ENCODE measurements around the gene GPR68.

DNA sequence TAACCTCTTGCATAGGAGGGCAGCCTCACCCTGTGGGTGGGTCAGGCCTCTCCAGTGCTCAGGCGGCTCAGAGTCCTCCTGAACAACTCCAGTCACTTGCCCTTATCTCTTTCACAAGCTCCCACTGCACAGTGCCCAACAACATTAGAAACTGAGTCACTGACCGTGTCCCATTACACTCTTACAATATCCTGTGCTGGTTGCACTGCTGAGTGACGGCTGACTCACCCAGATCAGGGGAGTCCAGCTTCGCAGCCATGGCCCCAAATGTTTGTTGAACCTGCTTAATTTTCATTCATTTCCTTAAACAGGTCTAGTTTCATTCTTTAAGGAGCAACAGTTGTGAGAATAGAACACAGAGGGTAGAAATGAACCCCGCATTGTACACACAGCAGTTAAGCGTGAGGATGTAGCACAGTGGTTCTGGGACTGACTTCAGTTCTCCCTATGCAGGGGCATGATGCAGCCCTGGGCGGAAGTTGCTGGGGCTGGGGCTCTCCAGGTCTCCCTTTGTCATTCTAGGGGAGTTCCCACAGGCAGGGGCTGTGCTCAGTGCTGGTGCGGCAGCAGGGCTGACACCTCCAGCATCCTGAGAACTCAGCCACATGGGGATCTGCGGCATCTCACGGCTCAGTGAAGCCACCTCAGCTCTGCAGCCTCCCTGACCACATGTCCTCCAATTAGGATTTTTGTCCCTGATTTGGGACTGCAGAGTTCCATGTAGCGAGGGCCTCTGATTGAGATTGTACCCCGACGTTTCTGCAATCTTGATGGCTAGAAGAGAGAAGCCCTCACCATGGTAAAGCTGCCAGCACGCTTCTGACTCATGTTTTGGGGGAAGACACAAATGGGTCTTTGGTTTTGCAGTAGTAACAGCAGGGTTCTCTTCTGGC lies 16.1 kb downstream of the GPR68 start:
- TF ChIP-seq, protein P1, sequence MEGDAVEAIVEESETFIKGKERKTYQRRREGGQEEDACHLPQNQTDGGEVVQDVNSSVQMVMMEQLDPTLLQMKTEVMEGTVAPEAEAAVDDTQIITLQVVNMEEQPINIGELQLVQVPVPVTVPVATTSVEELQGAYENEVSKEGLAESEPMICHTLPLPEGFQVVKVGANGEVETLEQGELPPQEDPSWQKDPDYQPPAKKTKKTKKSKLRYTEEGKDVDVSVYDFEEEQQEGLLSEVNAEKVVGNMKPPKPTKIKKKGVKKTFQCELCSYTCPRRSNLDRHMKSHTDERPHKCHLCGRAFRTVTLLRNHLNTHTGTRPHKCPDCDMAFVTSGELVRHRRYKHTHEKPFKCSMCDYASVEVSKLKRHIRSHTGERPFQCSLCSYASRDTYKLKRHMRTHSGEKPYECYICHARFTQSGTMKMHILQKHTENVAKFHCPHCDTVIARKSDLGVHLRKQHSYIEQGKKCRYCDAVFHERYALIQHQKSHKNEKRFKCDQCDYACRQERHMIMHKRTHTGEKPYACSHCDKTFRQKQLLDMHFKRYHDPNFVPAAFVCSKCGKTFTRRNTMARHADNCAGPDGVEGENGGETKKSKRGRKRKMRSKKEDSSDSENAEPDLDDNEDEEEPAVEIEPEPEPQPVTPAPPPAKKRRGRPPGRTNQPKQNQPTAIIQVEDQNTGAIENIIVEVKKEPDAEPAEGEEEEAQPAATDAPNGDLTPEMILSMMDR (IDR thresholded peaks at IDR 0.05; ENCODE audit: low read length): no peak
- TF ChIP-seq EZH2 (optimal IDR thresholded peaks at IDR 0.05; ENCODE audit: low read depth, low read length) (no peak), EZH2phosphoT487 (IDR thresholded peaks at IDR 0.05; ENCODE audit: low read length) (no peak)
